Right ventricle myocardium inferior (tissue), 1 donor: Measurements from ENCODE around the gene SP7. TPM values are rescaled to one million over a fixed set of nuclear protein-coding genes. Genes with fewer than 3 reads are reported as not detected.
"Not testable (repeated sequence)": the region's sequence is repeated elsewhere in the genome, so short reads cannot be mapped to it uniquely, and the experiment has no call there.

Experiments used
- ATAC-seq: fragments of 200-7000 bp; cut with Tn5 transposase; one replicate; pipeline ENCODE4 v1.9.1; 2020; ENCODE audit warnings: mild to moderate bottlenecking, moderate library complexity
- DNase-seq: peaks from one replicate; pipeline ENCODE4 v3.0.0; 2021; ENCODE audit errors: missing footprints
- intact Hi-C: fragments of 100-400 bp; cut with DNase I; formaldehyde crosslinking; loops from one replicate; pipeline ENCODE4 v1.11.0; 2022
- total RNA-seq: library from RNA; stranded (reverse); fragmentation: NEBNext Ultra II Directional; extraction: Animal tissue kit (Norgen Biotek cat#: 25700); gene quantifications from one replicate; pipeline ENCODE4 v1.2.1, GENCODE V29; 2021
- donor health status: DM: no; HTN: yes; CAD: no; lungs with severe emphysema.

The SP7 gene
- total RNA-seq, 1 donor from 2014 or later: not detected

DNA sequence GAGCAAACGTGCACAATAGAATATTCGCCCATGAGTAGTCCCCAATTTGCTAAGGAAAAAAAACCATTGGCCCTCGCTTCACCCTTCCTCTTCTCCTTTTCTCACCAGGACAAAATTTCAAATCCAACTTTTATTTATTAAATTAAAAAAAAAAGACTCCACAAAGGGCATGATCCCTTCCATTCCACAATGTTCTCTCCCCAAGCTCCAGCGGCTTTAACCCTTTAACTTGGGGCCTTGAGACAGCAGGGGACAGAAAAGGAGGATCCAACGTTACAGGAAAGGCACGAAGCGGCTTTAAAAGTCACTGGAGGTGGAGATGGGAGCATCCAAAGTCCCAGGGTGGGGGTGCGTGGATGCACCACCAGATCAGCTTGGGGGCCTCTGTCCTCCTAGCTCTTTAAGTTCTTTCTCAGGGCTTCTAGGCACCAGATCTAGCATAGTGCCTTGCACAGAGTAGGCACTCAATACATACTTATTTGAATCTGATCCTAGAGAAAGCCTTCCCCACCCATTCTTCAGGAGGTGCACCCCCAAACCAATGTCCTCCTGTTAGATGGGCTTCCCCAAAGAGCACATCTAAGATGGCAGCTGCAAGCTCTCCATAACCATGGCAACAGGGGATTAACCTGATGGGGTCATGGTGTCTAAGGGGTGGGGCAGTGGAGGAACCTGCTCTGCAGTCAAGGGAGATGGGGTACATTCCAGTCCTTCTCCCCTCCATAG lies 9.5 kb downstream of the SP7 start:
- no peak for DNase-seq
- intact Hi-C loops: no loop called here
- ATAC-seq: no peak

DNA sequence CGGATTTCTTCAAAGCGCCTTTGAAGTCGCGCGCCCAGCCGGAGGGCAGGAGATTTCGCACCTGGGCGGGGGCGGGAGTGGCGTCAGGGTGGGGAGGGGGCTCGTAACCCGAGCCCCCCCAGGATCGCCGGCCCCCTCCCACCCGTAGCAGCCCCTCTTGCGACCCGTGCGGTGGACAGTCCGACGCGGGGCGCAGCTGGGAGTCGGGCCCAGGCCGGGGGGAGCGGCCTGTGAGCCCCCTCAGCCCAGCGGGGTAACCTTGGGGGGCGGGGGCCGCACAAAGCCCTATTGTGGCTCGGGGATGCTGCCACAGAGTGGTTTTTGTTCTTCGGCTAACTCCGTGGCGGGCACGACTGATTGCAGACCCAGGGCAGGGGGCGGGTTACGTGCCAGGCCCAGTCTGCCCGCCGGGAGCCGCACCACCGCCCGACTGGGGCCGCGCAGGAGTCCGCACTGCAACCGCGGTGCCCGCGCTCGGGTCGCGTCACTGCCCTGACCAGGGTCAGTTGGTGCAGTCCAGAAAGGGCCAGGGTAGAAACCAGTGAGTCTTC lies 10.6 kb downstream of the SP7 start:
- ATAC-seq: no peak
- intact Hi-C loops: loop anchor here (2.0 kb wide), 1 partner anchor 183 kb away; no protein-coding TSS in a partner anchor
- peak; percentile 73 for DNase-seq

DNA sequence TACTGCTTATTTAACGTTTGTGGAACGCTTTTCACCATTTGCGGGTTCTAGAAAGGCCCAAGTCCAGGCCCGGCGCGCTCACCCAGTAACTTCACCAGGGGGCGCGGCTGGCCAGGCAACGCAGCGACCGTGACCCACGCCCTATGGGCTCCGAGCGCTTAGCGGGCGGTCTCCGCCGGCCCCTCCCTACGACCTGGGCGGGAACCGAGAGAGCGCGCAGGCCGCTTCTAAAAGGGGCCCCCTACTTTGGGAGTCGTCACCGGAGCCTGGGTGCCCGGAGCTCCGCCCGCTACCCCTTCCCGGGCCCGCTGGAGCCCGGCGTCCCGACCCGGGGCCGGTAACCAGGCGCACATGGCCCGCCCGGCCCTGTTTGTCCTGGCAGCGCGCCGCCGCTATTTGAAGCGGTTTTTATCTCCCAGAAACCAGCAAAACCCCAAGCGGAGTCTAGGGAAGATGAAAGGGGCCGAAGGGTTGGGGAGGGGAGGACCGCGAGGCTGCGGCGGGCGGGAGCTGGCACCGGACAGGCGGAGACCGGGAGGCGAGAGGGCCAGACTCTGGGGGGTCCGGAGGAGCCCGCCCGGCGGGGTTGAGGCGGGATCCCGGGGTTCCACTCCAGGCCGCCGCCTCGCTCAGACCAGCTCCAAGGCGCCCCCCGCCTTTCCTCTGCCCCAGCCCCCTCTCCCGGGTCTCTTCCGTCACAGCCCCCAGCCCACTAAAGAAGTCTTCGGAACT lies 11.2 kb downstream of the SP7 start:
- ATAC-seq (peak; percentile 89), DNase-seq (peak; percentile 97)
- intact Hi-C loops: loop anchor here (1.0 to 2.0 kb wide), 2 partner anchors 20 to 184 kb away; no protein-coding TSS in a partner anchor

DNA sequence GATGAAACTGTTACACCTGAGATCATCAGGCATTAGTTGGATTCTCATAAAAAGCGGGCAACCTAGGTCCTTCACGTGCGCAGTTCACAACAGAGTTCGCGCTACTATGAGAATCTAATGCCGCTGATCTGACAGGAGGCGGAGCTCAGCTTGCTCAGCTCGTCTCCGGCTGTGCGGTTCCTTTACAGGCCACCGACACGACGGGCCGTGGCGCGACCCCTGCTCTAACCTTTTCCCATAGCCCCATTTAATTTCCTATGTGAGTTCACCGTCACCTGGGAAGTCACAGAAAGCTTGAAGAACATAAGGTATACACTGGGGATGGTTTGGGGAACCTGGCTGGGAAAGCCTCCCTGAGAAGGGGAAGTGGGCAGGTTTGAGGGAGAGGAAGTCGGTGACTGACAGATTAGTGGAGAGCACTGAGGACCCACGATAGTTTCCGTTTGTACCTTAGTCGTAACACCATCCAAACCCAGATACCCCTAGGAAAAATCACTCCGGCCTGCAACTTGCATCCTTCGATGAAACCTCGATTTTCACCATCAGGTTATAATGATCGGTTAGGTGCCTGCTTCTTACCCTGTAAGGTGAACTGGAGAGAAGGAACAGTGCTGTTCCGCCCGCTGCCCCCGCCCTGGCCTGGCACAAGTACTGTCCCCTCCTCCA lies 11.9 kb downstream of the SP7 start:
- DNase-seq: no peak
- intact Hi-C loops: loop anchor here (1.0 to 2.0 kb wide), 2 partner anchors 21 to 185 kb away; no protein-coding TSS in a partner anchor
- no peak for ATAC-seq

DNA sequence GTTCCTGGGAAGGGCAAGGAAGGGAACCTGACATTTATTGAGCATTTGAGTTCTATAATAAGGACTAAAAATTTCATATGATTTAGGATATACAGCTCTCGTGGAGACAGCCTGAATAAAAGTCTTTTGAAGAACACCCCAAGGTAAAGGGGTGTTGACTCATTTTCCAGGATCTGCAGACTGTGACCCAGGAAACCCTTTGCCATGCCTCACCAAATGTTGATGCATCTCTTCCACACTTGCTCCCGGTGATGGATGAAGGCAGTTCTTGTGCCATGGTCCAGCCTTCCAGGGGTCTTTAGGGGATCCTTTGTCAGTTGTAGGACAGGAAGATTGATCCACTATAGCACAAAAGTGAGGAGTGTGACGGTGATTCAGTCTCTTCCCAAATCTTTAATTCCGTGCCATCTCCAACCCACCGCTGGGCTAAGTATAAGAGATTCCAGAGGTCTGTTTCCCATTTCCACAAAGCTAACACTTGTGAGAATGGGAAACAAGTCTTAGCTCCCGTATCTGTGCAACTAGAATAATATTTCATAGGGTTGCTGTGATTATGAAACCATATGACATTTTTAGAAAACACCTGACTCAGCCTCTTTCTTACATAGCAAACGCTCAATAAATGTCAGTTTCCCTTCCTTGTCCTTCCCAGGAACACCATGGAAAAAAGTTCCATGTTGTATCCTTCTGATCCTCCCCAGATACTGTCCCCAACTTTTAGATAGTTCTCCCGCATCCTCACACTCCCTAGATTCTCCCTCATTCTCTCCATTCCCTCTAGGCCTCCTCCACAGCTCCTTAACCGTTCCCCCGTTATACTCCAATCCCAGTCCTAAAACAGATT lies 15.6 kb downstream of the SP7 start:
- ATAC-seq (no peak), DNase-seq (no peak)
- intact Hi-C loops: no loop called here

DNA sequence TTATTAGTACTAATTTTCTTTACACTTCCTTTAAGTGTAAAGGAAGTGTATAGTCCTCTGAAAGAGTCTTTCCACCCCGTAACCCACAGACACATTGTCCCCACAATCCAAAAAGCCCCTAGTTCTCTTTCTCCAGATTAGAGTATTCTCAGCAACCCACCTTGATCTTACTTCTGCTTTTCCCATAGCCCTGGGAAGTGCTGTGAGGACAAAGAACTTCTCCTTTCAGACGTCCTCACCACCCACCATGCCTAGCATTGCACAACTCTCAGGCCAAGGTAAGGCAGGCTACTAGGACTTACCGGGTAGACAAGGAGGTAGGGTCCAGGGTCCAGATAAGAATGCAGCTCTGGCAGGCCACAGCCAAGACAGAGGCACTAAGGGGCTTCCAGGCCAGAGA lies 22.2 kb downstream of the SP7 start:
- no peak for DNase-seq
- no peak for ATAC-seq
- intact Hi-C loops: no loop called here

DNA sequence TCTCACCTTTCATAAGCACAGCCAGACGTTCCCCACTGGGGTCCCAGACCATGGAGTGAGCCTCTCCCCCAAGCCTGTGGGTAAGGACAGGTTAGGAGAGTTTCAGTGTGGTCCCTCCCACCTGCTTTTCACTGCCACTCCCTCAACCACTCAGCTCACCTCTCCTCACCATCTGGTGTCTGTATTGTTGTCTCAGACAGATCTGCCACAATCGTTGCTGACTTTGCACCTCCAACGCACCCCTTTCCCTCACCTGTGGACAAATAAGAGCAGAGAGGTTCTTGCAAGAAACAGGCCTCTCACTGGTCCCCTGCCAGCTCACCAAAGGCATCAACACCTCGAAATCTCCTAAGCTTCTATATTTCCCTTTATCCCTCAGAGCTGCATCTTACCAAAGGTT lies 27.9 kb downstream of the SP7 start:
- ATAC-seq: no peak
- intact Hi-C loops: no loop called here
- no peak for DNase-seq

DNA sequence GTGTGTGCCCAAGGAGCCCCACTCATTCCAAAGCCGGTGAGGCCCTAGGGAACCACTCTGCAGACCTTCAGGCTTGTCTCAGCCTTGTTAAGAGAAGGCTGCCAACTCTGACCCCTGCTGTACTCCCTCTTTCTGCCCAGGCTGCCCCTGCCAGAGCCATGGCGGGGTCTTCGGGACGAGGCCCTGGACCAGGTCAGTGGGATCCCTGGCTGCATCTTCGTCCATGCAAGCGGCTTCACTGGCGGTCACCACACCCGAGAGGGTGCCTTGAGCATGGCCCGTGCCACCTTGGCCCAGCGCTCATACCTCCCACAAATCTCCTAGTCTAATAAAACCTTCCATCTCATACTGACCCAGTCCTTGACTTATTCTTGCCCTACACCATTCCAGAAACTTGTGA lies 29.3 kb downstream of the SP7 start:
- ATAC-seq (no peak), DNase-seq (no peak)
- intact Hi-C loops: no loop called here

DNA sequence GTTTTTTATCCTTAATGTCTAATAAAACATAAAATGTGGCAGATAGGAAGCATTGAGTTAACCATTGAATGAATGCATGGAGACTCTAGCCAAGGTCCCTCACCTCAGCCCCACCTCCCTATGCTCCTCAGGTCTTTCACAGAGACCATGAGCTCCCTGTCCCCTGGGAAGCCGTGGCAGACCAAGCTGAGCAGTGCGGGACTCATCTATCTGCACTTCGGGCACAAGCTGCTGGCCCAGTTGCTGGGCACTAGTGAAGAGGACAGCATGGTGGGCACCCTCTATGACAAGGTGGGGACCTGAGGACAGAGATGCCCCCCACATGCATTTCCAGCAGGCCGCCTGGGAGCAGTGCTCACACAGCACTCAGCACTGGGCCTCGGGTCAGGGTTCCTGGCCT lies 33.3 kb downstream of the SP7 start:
- ATAC-seq (no peak), DNase-seq (no peak)
- intact Hi-C loops: no loop called here

DNA sequence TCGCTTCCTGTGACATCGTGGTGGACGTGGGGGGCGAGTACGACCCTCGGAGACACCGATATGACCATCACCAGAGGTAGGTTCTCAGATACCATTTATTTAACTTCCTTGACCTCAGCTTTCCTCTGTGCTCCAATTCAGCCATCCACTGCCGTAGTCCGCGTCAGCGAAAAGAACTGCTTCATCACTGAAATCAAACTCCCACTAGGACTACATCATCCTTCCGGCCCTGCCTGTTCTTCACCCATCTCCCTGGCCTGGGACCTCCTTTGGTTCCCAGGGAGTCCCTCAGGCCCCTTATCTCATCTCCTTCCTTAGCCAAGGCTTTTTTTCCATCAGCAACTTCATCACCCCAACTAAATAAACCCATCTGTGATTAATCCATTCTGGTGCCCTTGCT lies 36.0 kb downstream of the SP7 start:
- intact Hi-C loops: no loop called here
- DNase-seq: no peak
- no peak for ATAC-seq

DNA sequence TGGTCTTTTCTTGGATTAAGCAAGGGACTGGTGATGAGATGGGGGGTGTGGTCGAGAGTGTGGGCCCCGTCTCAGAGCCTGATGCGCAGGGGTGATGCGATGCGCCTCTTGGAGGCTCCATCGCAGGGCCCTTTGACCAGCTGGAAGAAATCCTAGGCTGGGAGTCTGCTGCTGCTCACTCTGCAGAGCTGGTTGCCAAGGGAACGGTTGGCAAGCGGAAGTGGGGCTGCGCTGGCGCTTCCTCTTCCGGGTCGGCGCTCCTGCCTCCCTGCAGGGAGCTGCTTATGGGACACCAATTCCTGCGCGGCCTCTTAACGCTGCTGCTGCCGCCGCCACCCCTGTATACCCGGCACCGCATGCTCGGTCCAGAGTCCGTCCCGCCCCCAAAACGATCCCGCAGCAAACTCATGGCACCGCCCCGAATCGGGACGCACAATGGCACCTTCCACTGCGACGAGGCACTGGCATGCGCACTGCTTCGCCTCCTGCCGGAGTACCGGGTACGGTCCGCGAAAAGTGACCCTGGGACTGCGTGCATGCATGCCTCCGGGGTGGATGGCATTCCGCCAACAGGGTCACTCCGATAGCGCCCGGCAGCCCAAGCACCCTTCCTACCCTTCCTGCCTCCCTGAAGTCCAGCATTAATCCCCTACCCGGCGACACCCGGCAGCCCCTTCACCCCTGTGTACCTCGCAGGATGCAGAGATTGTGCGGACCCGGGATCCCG lies 36.5 kb downstream of the SP7 start, which contains the start of gene MYG1:
Gene MYG1, plus strand, starts transcription at position 242 of the 727 bp plus-strand sequence. Its CDS starts 43 bp downstream, at position 285.
- intact Hi-C loops: loop anchor here (5.0 kb wide), 2 partner anchors 47 to 232 kb away; a partner anchor contains a TSS
- ATAC-seq (peak; percentile 76), DNase-seq (peak; percentile 93)

DNA sequence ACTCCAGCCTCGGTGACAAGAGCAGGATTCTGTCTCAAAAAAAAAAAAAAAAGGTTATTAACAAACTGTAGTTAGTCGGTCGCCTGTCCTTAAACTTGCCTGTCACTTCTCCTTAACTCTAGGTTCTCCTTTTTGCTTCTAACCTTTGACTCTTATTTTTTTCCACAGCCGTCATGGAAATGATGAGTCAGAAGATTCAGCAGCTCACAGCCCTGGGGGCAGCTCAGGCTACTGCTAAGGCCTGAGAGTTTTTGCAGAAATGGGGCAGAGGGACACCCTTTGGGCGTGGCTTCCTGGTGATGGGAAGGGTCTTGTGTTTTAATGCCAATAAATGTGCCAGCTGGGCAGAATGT lies 37.1 kb downstream of the SP7 start:
- intact Hi-C loops: loop anchor here (5.0 kb wide), 2 partner anchors 47 to 232 kb away; a partner anchor contains a TSS
- ATAC-seq (peak; percentile 8), DNase-seq (no peak)

DNA sequence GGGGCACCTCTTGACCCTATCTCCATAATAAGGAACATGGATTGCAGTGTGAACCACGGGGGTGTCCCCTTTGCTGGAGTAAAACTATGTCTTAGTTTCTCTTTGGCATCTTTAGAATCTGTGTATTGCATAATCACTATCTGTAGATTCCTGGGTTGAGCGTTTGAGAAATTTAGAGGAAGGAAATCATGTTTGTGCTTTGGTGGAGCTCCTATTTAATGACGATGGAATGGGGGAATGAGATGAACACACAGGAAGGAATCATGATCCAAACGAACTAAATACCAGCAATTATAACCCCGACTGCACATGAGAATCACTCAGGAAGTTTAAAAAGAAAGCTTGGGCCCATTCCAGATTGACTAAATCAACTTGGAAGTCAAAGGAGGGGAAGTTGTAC lies 38.0 kb downstream of the SP7 start:
- no peak for ATAC-seq
- intact Hi-C loops: loop anchor here (5.0 kb wide), 2 partner anchors 46 to 231 kb away; a partner anchor contains a TSS
- DNase-seq: no peak

DNA sequence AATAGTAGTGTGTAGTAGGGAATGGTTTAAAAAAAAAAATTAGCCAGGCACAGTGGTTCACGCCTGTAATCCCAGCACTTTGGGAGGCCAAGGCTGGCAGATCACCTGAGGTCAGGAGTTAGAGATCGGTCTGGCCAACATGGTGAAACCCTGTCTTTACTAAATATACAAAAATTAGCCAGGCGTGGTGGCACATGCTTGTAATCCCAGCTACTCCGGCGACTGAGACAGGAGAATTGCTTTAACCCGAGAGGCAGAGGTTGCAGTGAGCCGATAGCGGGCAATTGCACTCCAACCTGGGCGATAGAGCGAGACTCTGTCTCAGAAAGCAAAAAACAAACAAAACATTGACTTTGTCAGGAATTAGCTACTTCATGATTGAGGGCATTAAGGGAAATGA lies 39.0 kb downstream of the SP7 start:
- intact Hi-C loops: loop anchor here (5.0 kb wide), 2 partner anchors 45 to 230 kb away; a partner anchor contains a TSS
- not testable (repeated sequence) for ATAC-seq, DNase-seq

DNA sequence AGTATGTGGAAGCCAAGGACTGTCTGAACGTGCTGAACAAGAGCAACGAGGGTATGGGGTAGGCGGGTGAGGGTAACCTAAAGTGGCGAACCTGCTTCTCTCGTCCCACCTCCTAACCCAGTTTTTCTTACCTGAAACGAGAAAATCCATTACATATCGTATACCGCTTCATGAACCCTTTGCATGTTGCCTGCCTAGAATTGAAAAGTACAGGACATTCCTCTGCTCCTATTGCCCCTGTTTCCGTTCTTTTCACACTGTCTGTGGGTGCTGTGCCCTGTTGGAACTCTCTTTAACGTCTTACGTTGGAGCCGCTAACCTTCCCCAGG lies 40.3 kb downstream of the SP7 start:
- DNase-seq (no peak), ATAC-seq (no peak)
- intact Hi-C loops: loop anchor here (5.0 kb wide), 2 partner anchors 44 to 229 kb away; a partner anchor contains a TSS

DNA sequence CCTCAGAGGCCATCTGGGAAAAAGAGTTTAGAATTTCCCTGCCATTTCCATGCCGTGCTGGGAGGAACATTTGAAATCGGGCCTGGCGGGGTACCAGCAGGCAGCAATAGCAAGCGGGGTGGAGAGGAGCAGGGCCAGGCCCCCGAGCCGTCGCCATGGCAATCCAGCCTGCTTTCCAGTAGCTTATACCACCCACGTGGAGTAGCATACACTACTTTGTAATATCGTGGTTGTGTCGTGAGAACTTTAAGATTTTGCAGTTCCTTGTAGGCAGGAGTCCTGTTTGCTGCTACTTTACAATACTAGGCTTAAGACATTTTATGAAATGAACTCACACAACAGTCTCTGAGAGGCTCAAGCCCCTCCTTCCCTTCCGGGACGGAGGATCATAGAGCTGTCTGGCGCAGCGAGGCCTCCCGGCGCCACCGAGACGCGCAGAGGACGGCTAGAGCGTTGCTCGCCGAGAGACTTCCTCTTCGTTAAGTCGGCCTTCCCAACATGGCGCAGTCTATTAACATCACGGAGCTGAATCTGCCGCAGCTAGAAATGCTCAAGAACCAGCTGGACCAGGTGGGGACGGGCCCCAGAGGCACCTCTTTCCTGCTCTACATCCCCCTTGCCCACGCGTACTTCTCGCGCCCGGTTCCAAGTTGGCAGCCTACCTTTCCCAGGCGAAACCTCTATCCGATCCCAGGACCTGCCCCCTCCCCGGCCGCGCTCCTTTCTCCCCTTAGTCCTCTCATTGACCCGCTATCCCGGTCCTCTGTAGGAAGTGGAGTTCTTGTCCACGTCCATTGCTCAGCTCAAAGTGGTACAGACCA lies 40.9 kb downstream of the SP7 start, which contains the start of gene PFDN5:
Gene PFDN5, plus strand, starts transcription at position 473 of the 821 bp plus-strand sequence. Its CDS starts 26 bp downstream, at position 499.
- ATAC-seq: peak; percentile 95
- intact Hi-C loops: loop anchor here (5.0 kb wide), 2 partner anchors 43 to 228 kb away; a partner anchor contains a TSS
- DNase-seq: peak; percentile 94

DNA sequence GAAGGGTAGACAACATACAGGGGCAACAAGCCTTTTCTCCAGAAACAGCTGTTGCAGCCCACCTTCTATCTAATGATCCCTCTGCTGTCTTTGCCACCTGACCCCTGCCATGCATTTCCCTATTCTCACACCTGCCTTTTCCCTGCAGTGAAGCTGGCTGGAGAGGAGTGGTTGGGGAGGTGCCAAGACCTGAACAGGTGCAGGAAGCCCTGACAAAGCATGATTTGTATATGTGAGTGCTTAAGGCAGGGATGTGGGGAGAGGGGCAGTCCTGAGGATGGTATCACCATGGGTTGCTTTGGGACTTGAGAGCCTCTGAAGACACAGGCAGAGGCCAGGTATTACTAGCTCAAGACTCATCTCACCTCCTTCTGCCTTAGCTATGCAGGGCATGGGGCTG lies 43.7 kb downstream of the SP7 start:
- no peak for ATAC-seq
- intact Hi-C loops: no loop called here
- DNase-seq: no peak
